Keratinocyte (primary cell): ENCODE data around the gene JAG2.

Experiments used
- EZH2 ChIP-seq: IDR thresholded peaks from one replicate; pipeline ENCODE4 v1.6.1; 2012; ENCODE audit warnings: inconsistent platforms, mild to moderate bottlenecking, low read length, moderate library complexity
- TF ChIP-seq, protein P1 (sequence below), 3 experiments: IDR thresholded peaks in 1 of 3; conservative IDR thresholded peaks in 1 of 3; optimal IDR thresholded peaks in 1 of 3; 2 replicates in 2 of 3; 3 replicates in 1 of 3; pipeline versions ENCODE3 to v1.5.1; 2011; ENCODE audit warnings: low read length in 3 of 3, mild to moderate bottlenecking in 3 of 3, moderate library complexity in 2 of 3, control low read depth in 1 of 3, inconsistent platforms in 1 of 3; ENCODE audit not compliant: insufficient read depth in 2 of 3; ENCODE audit errors: extremely low read depth in 1 of 3

DNA sequence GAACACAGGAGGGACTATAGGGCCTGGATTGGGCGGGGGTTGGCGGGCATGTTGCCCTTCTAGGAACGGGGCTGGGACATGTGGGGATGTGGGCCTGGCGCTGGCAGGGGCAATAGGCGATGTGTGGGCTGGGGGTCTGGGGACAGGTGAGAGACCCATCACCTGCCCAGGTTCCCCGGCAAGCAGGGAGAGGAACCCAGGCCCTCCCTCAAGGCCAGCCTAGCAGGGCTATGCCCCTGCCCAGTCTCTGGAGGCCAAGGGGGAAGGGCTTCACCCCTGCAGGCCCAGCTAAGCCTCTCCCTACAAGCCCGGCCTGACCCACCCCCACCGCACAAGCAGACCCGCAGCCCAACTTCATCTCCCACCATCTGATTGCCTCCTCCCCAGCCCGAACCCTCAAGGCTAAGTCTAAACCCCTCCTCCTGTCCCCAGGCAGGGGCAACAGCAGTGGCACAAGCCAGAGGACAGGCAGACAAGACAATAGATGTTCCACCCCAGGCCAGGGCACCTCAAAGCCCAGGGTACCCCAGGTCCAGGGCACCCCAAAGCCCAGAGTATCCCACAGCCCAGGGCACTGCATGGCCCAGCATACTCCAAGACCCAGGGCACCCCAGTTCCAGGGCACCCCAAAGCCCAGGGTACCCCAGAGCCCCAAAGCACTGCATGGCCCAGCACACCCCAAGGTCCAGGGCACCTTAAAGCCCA, 6.5 kb downstream of the JAG2 start:
- TF ChIP-seq, protein P1, sequence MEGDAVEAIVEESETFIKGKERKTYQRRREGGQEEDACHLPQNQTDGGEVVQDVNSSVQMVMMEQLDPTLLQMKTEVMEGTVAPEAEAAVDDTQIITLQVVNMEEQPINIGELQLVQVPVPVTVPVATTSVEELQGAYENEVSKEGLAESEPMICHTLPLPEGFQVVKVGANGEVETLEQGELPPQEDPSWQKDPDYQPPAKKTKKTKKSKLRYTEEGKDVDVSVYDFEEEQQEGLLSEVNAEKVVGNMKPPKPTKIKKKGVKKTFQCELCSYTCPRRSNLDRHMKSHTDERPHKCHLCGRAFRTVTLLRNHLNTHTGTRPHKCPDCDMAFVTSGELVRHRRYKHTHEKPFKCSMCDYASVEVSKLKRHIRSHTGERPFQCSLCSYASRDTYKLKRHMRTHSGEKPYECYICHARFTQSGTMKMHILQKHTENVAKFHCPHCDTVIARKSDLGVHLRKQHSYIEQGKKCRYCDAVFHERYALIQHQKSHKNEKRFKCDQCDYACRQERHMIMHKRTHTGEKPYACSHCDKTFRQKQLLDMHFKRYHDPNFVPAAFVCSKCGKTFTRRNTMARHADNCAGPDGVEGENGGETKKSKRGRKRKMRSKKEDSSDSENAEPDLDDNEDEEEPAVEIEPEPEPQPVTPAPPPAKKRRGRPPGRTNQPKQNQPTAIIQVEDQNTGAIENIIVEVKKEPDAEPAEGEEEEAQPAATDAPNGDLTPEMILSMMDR (optimal IDR thresholded peaks at IDR 0.05 in 1 of 3, IDR thresholded peaks at IDR 0.05 in 1 of 3, conservative IDR thresholded peaks at IDR 0.05 in 1 of 3; ENCODE audit: extremely low read depth in 1 of 3, insufficient read depth in 2 of 3, low read length in 3 of 3) = no peak
- no peak for TF ChIP-seq EZH2
